Measurements from ENCODE around the gene HES3.

The HES3 gene

GRCh38 chr1:6281511-6282402 lies 37.8 kb downstream of the HES3 start:
- no peak for ATAC-seq

GRCh38 chr1:6282577-6283270 lies 38.7 kb downstream of the HES3 start:
- ATAC-seq: no peak

- ATAC-seq: no peak
Observed at GRCh38 chr1:6285336-6285735, 41.4 kb downstream of the HES3 start.

- no peak for ATAC-seq
Observed at GRCh38 chr1:6286266-6286665, 42.3 kb downstream of the HES3 start.

GRCh38 chr1:6287029-6287428 lies 43.0 kb downstream of the HES3 start:
- no peak for ATAC-seq

- ATAC-seq: no peak
Observed at GRCh38 chr1:6287431-6287886, 43.5 kb downstream of the HES3 start.

- ATAC-seq: no peak
Observed at GRCh38 chr1:6288026-6288425, 44.0 kb downstream of the HES3 start.

GRCh38 chr1:6288665-6289064 lies 44.7 kb downstream of the HES3 start:
- no peak for ATAC-seq

- ATAC-seq: no peak
Observed at GRCh38 chr1:6292102-6292501, 48.1 kb downstream of the HES3 start.

GRCh38 chr1:6294080-6294889 lies 50.3 kb downstream of the HES3 start:
- ATAC-seq: no peak

GRCh38 chr1:6294890-6295556 lies 51.0 kb downstream of the HES3 start:
- ATAC-seq: no peak

Measured in activated CD4-positive, CD25-positive, alpha-beta regulatory T cell treated with anti-CD3 and anti-CD28 coated beads, Interleukin-2, amount 50 U/mL, for 24 hours (primary cell).